ENCODE measurements around the gene CNGA3.
"Not testable (repeated sequence)": the region's sequence is repeated elsewhere in the genome, so short reads cannot be mapped to it uniquely, and the experiment has no call there.

Gene CNGA3

GRCh38 chr2:98404556-98405250, 58.4 kb downstream of the CNGA3 start:
- DNase-seq (ENCODE audit: low read depth) = no peak

GRCh38 chr2:98405301-98405700, 59.0 kb downstream of the CNGA3 start:
- DNase-seq (ENCODE audit: low read depth) = no peak

- DNase-seq (ENCODE audit: low read depth) = no peak
These were observed 61.9 kb downstream of the CNGA3 start for GRCh38 chr2:98408155-98408554.

GRCh38 chr2:98412751-98413458, 66.6 kb downstream of the CNGA3 start:
- DNase-seq (ENCODE audit: low read depth) = peak; percentile 9

- DNase-seq (ENCODE audit: low read depth) = not testable (repeated sequence)
These were observed 68.0 kb downstream of the CNGA3 start for GRCh38 chr2:98414246-98414645.

- DNase-seq (ENCODE audit: low read depth) = not testable (repeated sequence)
These were observed 69.5 kb downstream of the CNGA3 start for GRCh38 chr2:98415719-98416248.

GRCh38 chr2:98416383-98417159, 70.3 kb downstream of the CNGA3 start:
- no peak for DNase-seq (ENCODE audit: low read depth)

GRCh38 chr2:98419544-98419943, 73.3 kb downstream of the CNGA3 start:
- DNase-seq (ENCODE audit: low read depth) = no peak

- DNase-seq (ENCODE audit: low read depth) = no peak
These were observed 73.9 kb downstream of the CNGA3 start for GRCh38 chr2:98419977-98420725.

- no peak for DNase-seq (ENCODE audit: low read depth)
These were observed 76.2 kb downstream of the CNGA3 start for GRCh38 chr2:98422449-98422848.

GRCh38 chr2:98426771-98427170, 80.5 kb downstream of the CNGA3 start:
- DNase-seq (ENCODE audit: low read depth) = no peak

- DNase-seq (ENCODE audit: low read depth) = no peak
These were observed 85.9 kb downstream of the CNGA3 start for GRCh38 chr2:98432145-98432544.

GRCh38 chr2:98433363-98433964, 87.2 kb downstream of the CNGA3 start:
- no peak for DNase-seq (ENCODE audit: low read depth)

GRCh38 chr2:98434492-98434891, 88.2 kb downstream of the CNGA3 start:
- no peak for DNase-seq (ENCODE audit: low read depth)

GRCh38 chr2:98435670-98436069, 89.4 kb downstream of the CNGA3 start:
- not testable (repeated sequence) for DNase-seq (ENCODE audit: low read depth)

- DNase-seq (ENCODE audit: low read depth) = no peak
These were observed 90.5 kb downstream of the CNGA3 start for GRCh38 chr2:98436734-98437133.

GRCh38 chr2:98438190-98439133, 92.2 kb downstream of the CNGA3 start:
- DNase-seq (ENCODE audit: low read depth) = no peak

- no peak for DNase-seq (ENCODE audit: low read depth)
These were observed 95.6 kb downstream of the CNGA3 start for GRCh38 chr2:98441706-98442450.

- DNase-seq (ENCODE audit: low read depth) = no peak
These were observed 96.2 kb downstream of the CNGA3 start for GRCh38 chr2:98442488-98442887.
